A549 (cell line): ENCODE data around the gene ZNF853. TPM values are rescaled to one million over a fixed set of nuclear protein-coding genes. Genes with fewer than 3 reads are reported as not detected.

ENCODE experiments used
- ATAC-seq, 2 experiments: fragments of 200-7000 bp in 1 of 2; fragments of >200 bp in 1 of 2; cut with Nextera tagmentation in 1 of 2; cut with Tn5 transposase in 1 of 2; 3 replicates each; pipeline versions ENCODE4 v1.8.0 to v1.9.1; 2018 to 2020; ENCODE audit warnings: mild to moderate bottlenecking in 1 of 2, moderate library complexity in 1 of 2
- CTCF ChIA-PET: fragments of 300-600 bp; sonication (Branson Sonifier 250); formaldehyde crosslinking; extraction: SDS; loops from one replicate; lab custom pipeline; 2021; ENCODE audit warnings: antibody characterized with exemption, inconsistent platforms; lab: Yijun Ruan, JAX
- POLR2A ChIA-PET: fragments of 350-600 bp; formaldehyde crosslinking; extraction: SDS; loops from one replicate; lab custom pipeline; 2021; ENCODE audit warnings: antibody characterized with exemption, inconsistent platforms; lab: Yijun Ruan, JAX
- DNase-seq, 2 experiments: peaks; one replicate each; pipeline versions ENCODE4 v3.0.0 to v3.0.0-alpha.2; 2011 to 2016; ENCODE audit warnings: low read depth in 1 of 2, low spot score in 1 of 2
- FAIRE-seq: peaks from 2 replicates; lab custom pipeline; 2011; peaks lifted over from hg19 to GRCh38; lab: Jason Lieb, UNC
- H3K27ac ChIP-seq, 2 experiments: fragments of >200 bp; sonication (Bioruptor Twin); formaldehyde crosslinking; 3 replicates each; pipeline ENCODE4 v1.5.1; 2016 to 2017
- H3K4me1 ChIP-seq: fragments of >200 bp; sonication (Bioruptor Twin); formaldehyde crosslinking; 3 replicates; pipeline ENCODE4 v1.6.1; 2016
- H3K4me2 ChIP-seq: fragments of >200 bp; sonication (Bioruptor Twin); formaldehyde crosslinking; 3 replicates; pipeline ENCODE4 v1.6.1; 2016
- H3K4me3 ChIP-seq: fragments of >200 bp; sonication (Bioruptor Twin); formaldehyde crosslinking; 3 replicates; pipeline ENCODE4 v1.5.1; 2016
- H3K9me3 ChIP-seq: fragments of >200 bp; sonication (Bioruptor Twin); formaldehyde crosslinking; 3 replicates; pipeline ENCODE4 v1.6.1; 2016
- BHLHE40 ChIP-seq: IDR thresholded peaks from 2 replicates; pipeline ENCODE4 v1.6.1; 2012; ENCODE audit warnings: low read depth, low read length, inconsistent platforms
- CBX8 ChIP-seq: fragments of 200-600 bp; sonication (generic); IDR thresholded peaks from 2 replicates; pipeline ENCODE4 v1.6.1; 2016
- CEBPB ChIP-seq, 2 experiments: fragments of >200 bp in 1 of 2; sonication (Bioruptor Twin) in 1 of 2; formaldehyde crosslinking in 1 of 2; IDR thresholded peaks; 2 replicates each; pipeline ENCODE4 v1.6.1; 2012 to 2016
- CHD2 ChIP-seq: fragments of 150-350 bp; IDR thresholded peaks from 2 replicates; pipeline ENCODE4 v1.6.1; 2014; ENCODE audit warnings: low read length; ENCODE audit not compliant: partially characterized antibody
- CHD4 ChIP-seq: fragments of 200-600 bp; sonication (generic); IDR thresholded peaks from 2 replicates; pipeline ENCODE4 v1.6.1; 2016; ENCODE audit warnings: antibody characterized with exemption, mild to moderate bottlenecking, borderline replicate concordance
- E2F6 ChIP-seq: IDR thresholded peaks from 2 replicates; pipeline ENCODE4 v1.6.1; 2012; ENCODE audit warnings: low read depth, borderline replicate concordance
- EHF ChIP-seq: fragments of 250-450 bp; sonication (Bioruptor Pico); IDR thresholded peaks from 2 replicates; pipeline ENCODE4 v1.5.0; 2020; ENCODE audit warnings: mild to moderate bottlenecking
- FOSL2 ChIP-seq, 2 experiments: fragments of 450-650 bp in 1 of 2; fragments of >200 bp in 1 of 2; sonication (Bioruptor Twin) in 1 of 2; formaldehyde crosslinking; IDR thresholded peaks; 2 replicates each; pipeline versions ENCODE4 v1.5.0 to v1.6.1; 2016 to 2020; ENCODE audit warnings: mild to moderate bottlenecking in 1 of 2, moderate library complexity in 1 of 2
- FOXS1 ChIP-seq: fragments of 250-450 bp; sonication (Bioruptor Pico); IDR thresholded peaks from 2 replicates; pipeline ENCODE4 v1.5.0; 2020; ENCODE audit warnings: mild to moderate bottlenecking, moderate library complexity
- HEYL ChIP-seq: fragments of 250-450 bp; sonication (Bioruptor Pico); IDR thresholded peaks from 2 replicates; pipeline ENCODE4 v1.8.0; 2021; ENCODE audit warnings: mild to moderate bottlenecking, moderate library complexity
- HOXA7 ChIP-seq: fragments of 250-450 bp; sonication (Bioruptor Pico); IDR thresholded peaks from 2 replicates; pipeline ENCODE4 v1.5.0; 2020; ENCODE audit warnings: mild to moderate bottlenecking, moderate library complexity
- KDM1A ChIP-seq: fragments of 200-600 bp; sonication (generic); IDR thresholded peaks from 2 replicates; pipeline ENCODE4 v1.6.1; 2016; ENCODE audit warnings: low read depth, mild to moderate bottlenecking
- NPAS2 ChIP-seq: fragments of 250-450 bp; sonication (Bioruptor Pico); IDR thresholded peaks from 2 replicates; pipeline ENCODE4 v1.8.0; 2022; ENCODE audit warnings: mild to moderate bottlenecking, moderate library complexity, borderline replicate concordance
- POLR2A ChIP-seq: IDR thresholded peaks from 2 replicates; pipeline ENCODE4 v1.6.1; 2012; ENCODE audit warnings: mild to moderate bottlenecking, low read length
- POLR2AphosphoS2 ChIP-seq: conservative IDR thresholded peaks from 2 replicates; pipeline ENCODE4 v1.6.1; 2012; ENCODE audit warnings: low read length, improper control_type of control experiment, inconsistent platforms
- RAD21 ChIP-seq, 2 experiments: fragments of >200 bp in 1 of 2; sonication (Bioruptor Twin) in 1 of 2; formaldehyde crosslinking in 1 of 2; IDR thresholded peaks in 1 of 2; conservative IDR thresholded peaks in 1 of 2; 2 replicates in 1 of 2; 3 replicates in 1 of 2; pipeline ENCODE4 v1.6.1; 2012 to 2018; ENCODE audit warnings: inconsistent platforms in 1 of 2
- SREBF2 ChIP-seq: fragments of 450-650 bp; IDR thresholded peaks from 2 replicates; pipeline ENCODE4 v1.6.1; 2014; ENCODE audit warnings: mild to moderate bottlenecking, moderate library complexity
- ZC3H11A ChIP-seq: fragments of 450-650 bp; IDR thresholded peaks from 2 replicates; pipeline ENCODE4 v1.6.1; 2014; ENCODE audit warnings: antibody characterized with exemption, mild to moderate bottlenecking
- ZNF302 ChIP-seq: fragments of 250-450 bp; sonication (Bioruptor Pico); IDR thresholded peaks from 2 replicates; pipeline ENCODE4 v1.9.0; 2021; ENCODE audit warnings: inconsistent platforms, mild to moderate bottlenecking, moderate library complexity
- WGBS: methylation state at CpG from one replicate; pipeline ENCODE4 v1.1.6; 2017; ENCODE audit errors: missing lambda C conversion rate; 5-methylcytosine and 5-hydroxymethylcytosine counted together
- polyA plus RNA-seq, 4 experiments: library from polyadenylated mRNA; depleted of rRNA in 3 of 4; stranded (reverse); fragments of >200 nt; fragmentation: RNase III in 1 of 4; extraction: RNeasy Plus Mini Kit Qiagen cat#74134 plus additional on column Dnase treatment in 1 of 4; gene quantifications; 2 replicates in 3 of 4; 3 replicates in 1 of 4; pipeline ENCODE4 v1.2.3, GENCODE V29; 2011 to 2017
- TF ChIP-seq, protein P1 (sequence below): fragments of 250-450 bp; sonication (Bioruptor Pico); IDR thresholded peaks from 2 replicates; pipeline ENCODE4 v1.5.0; 2020; ENCODE audit warnings: low read depth, mild to moderate bottlenecking, moderate library complexity
- TF ChIP-seq, protein P2 (sequence below): fragments of >200 bp; sonication (Bioruptor Twin); formaldehyde crosslinking; IDR thresholded peaks from 3 replicates; pipeline ENCODE4 v1.6.1; 2016
- TF ChIP-seq, protein P3 (sequence below): fragments of >200 bp; sonication (Bioruptor Twin); formaldehyde crosslinking; IDR thresholded peaks from 2 replicates; pipeline ENCODE4 v1.6.1; 2016
- TF ChIP-seq, protein P4 (sequence below): fragments of >200 bp; sonication (Bioruptor Twin); formaldehyde crosslinking; IDR thresholded peaks from 3 replicates; pipeline ENCODE4 v1.5.1; 2016
- TF ChIP-seq, protein P5 (sequence below): fragments of 450-650 bp; IDR thresholded peaks from 2 replicates; pipeline ENCODE4 v1.6.1; 2014; ENCODE audit warnings: antibody characterized with exemption
- TF ChIP-seq, protein P6 (sequence below): fragments of 250-450 bp; sonication (Bioruptor Pico); IDR thresholded peaks from 2 replicates; pipeline ENCODE4 v1.5.0; 2021; ENCODE audit warnings: mild to moderate bottlenecking, moderate library complexity, borderline replicate concordance

ZNF853 gene
- polyA plus RNA-seq, 2 of the 4 experiments (the other 2 are of a cell fraction): 1.8 to 2.2 TPM

DNA sequence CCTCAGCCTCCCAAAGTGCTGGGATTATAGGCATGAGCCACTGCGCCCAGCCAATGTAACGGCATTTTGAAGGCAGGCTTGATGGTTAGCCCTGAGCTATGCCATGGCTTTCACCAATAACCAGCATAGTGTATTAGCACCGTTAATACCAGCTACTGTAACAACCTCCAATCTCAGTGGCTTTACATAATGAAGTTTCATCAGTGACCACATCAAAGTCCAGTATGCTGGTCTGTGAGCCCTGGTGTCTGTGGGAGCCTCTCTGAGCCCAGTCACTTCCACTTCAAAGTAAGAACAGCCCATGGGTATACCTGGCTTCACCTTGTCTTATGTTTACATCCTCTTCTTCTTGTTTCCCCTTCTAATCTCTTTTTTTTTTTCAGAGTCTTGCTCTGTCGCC, 49.8 kb upstream of the ZNF853 start:
- no peaks in the 10 kb centered on the region for H3K9me3 ChIP-seq
- no peak overlapping the region for H3K4me2 ChIP-seq
- ChIA-PET CTCF (interaction anchor here (1.3 kb wide), 1 partner anchor 9 kb away, joined by 3 read pairs; no protein-coding TSS in a partner anchor), POLR2A (no interaction called here)
- H3K4me3 ChIP-seq: no peak overlapping the region
- no peak for FAIRE-seq
- TF ChIP-seq POLR2AphosphoS2: no peak
- no peak for TF ChIP-seq POLR2A
- no peak for TF ChIP-seq FOXS1 (CRISPR knock-in tag)
- TF ChIP-seq, protein P1, sequence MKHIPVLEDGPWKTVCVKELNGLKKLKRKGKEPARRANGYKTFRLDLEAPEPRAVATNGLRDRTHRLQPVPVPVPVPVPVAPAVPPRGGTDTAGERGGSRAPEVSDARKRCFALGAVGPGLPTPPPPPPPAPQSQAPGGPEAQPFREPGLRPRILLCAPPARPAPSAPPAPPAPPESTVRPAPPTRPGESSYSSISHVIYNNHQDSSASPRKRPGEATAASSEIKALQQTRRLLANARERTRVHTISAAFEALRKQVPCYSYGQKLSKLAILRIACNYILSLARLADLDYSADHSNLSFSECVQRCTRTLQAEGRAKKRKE (CRISPR knock-in tag): no peak
- TF ChIP-seq FOSL2 (IDR thresholded peaks at IDR 0.05): no peak
- TF ChIP-seq FOSL2 (CRISPR knock-in tag; IDR thresholded peaks at IDR 0.05): no peak
- TF ChIP-seq, protein P2, sequence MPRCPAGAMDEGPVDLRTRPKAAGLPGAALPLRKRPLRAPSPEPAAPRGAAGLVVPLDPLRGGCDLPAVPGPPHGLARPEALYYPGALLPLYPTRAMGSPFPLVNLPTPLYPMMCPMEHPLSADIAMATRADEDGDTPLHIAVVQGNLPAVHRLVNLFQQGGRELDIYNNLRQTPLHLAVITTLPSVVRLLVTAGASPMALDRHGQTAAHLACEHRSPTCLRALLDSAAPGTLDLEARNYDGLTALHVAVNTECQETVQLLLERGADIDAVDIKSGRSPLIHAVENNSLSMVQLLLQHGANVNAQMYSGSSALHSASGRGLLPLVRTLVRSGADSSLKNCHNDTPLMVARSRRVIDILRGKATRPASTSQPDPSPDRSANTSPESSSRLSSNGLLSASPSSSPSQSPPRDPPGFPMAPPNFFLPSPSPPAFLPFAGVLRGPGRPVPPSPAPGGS: no peak
- no peak for TF ChIP-seq KDM1A
- 73% methylated on average over 4 of the region's 4 CpGs for WGBS
- no peak overlapping the region for H3K27ac ChIP-seq
- no peak; a peak in 2 of 6 replicates for ATAC-seq
- H3K4me1 ChIP-seq: no peaks in the 10 kb centered on the region
- DNase-seq: no peak

DNA sequence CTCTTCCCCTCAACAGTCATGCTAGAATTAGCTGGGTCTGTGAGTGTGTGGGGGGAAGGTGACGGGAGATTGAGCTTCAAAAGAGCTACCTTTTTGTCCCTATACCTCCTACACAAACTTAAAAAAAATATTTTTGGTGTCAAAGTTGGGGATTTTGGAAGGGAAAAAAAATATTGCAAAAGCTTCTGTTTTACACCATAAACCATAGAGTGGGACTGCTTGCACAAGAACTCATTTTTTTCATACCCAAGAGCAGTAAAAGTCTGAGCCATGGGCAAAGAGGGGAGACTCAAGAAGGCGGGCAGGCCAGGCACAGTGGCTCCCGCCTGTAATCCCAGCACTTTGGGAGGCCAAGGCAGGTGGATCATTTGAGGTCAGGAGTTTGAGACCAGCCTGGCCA, 47.5 kb upstream of the ZNF853 start:
- ATAC-seq: no peak
- Histone ChIP-seq H3K9me3 (no peaks in the 10 kb centered on the region), H3K4me3 (no peak overlapping the region), H3K4me1 (no peaks in the 10 kb centered on the region), H3K27ac (no peak overlapping the region), H3K4me2 (no peak overlapping the region)
- no peak for DNase-seq
- no peak for FAIRE-seq
- ChIA-PET POLR2A (interaction anchor here (1.0 to 1.8 kb wide), 2 partner anchors 10 to 22 kb away, joined by 3 to 4 read pairs; partner anchors contain the start of genes INTS15 and ZDHHC4), CTCF (interaction anchor here (0.9 to 3.5 kb wide), 3 partner anchors 9 to 24 kb away, joined by 3 to 16 read pairs (median 5); partner anchors contain the start of gene INTS15)
- WGBS: 59% methylated on average over 3 of the region's 3 CpGs
- TF ChIP-seq SREBF2: no peak
- no peak for TF ChIP-seq CBX8
- TF ChIP-seq NPAS2 (CRISPR knock-in tag): no peak
- TF ChIP-seq, protein P3, sequence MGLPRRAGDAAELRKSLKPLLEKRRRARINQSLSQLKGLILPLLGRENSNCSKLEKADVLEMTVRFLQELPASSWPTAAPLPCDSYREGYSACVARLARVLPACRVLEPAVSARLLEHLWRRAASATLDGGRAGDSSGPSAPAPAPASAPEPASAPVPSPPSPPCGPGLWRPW: no peak
- TF ChIP-seq CEBPB (IDR thresholded peaks at IDR 0.05): no peak
- TF ChIP-seq FOXS1 (CRISPR knock-in tag): no peak
- TF ChIP-seq HEYL (CRISPR knock-in tag): no peak
- no peak for TF ChIP-seq BHLHE40
- TF ChIP-seq, protein P4, sequence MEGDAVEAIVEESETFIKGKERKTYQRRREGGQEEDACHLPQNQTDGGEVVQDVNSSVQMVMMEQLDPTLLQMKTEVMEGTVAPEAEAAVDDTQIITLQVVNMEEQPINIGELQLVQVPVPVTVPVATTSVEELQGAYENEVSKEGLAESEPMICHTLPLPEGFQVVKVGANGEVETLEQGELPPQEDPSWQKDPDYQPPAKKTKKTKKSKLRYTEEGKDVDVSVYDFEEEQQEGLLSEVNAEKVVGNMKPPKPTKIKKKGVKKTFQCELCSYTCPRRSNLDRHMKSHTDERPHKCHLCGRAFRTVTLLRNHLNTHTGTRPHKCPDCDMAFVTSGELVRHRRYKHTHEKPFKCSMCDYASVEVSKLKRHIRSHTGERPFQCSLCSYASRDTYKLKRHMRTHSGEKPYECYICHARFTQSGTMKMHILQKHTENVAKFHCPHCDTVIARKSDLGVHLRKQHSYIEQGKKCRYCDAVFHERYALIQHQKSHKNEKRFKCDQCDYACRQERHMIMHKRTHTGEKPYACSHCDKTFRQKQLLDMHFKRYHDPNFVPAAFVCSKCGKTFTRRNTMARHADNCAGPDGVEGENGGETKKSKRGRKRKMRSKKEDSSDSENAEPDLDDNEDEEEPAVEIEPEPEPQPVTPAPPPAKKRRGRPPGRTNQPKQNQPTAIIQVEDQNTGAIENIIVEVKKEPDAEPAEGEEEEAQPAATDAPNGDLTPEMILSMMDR: no peak
- TF ChIP-seq E2F6: no peak
- TF ChIP-seq, protein P5, sequence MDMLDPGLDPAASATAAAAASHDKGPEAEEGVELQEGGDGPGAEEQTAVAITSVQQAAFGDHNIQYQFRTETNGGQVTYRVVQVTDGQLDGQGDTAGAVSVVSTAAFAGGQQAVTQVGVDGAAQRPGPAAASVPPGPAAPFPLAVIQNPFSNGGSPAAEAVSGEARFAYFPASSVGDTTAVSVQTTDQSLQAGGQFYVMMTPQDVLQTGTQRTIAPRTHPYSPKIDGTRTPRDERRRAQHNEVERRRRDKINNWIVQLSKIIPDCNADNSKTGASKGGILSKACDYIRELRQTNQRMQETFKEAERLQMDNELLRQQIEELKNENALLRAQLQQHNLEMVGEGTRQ: no peak
- TF ChIP-seq CHD2: no peak
- no peak for TF ChIP-seq CHD4
- TF ChIP-seq POLR2AphosphoS2: no peak
- TF ChIP-seq HOXA7: no peak
- TF ChIP-seq, protein P6, sequence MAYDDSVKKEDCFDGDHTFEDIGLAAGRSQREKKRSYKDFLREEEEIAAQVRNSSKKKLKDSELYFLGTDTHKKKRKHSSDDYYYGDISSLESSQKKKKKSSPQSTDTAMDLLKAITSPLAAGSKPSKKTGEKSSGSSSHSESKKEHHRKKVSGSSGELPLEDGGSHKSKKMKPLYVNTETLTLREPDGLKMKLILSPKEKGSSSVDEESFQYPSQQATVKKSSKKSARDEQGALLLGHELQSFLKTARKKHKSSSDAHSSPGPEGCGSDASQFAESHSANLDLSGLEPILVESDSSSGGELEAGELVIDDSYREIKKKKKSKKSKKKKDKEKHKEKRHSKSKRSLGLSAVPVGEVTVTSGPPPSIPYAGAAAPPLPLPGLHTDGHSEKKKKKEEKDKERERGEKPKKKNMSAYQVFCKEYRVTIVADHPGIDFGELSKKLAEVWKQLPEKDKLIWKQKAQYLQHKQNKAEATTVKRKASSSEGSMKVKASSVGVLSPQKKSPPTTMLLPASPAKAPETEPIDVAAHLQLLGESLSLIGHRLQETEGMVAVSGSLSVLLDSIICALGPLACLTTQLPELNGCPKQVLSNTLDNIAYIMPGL (CRISPR knock-in tag): no peak
- no peak for TF ChIP-seq ZC3H11A
- TF ChIP-seq EHF (CRISPR knock-in tag): no peak
- TF ChIP-seq RAD21 (conservative IDR thresholded peaks at IDR 0.05 in 1 of 2, IDR thresholded peaks at IDR 0.05 in 1 of 2): no peak
- no peak for TF ChIP-seq ZNF302 (CRISPR knock-in tag)
